Middle frontal gyrus (tissue), 1 donor: ENCODE data around the gene ZBTB7C.

Experiments used
- DNase-seq: peaks from one replicate; pipeline ENCODE4 v3.0.0-alpha.2; 2015; ENCODE audit warnings: low spot score; ENCODE audit errors: extremely low spot score

Gene ZBTB7C

GRCh38 chr18:48219037-48219809, 190.0 kb downstream of the ZBTB7C start:
- no peak for DNase-seq

DNA sequence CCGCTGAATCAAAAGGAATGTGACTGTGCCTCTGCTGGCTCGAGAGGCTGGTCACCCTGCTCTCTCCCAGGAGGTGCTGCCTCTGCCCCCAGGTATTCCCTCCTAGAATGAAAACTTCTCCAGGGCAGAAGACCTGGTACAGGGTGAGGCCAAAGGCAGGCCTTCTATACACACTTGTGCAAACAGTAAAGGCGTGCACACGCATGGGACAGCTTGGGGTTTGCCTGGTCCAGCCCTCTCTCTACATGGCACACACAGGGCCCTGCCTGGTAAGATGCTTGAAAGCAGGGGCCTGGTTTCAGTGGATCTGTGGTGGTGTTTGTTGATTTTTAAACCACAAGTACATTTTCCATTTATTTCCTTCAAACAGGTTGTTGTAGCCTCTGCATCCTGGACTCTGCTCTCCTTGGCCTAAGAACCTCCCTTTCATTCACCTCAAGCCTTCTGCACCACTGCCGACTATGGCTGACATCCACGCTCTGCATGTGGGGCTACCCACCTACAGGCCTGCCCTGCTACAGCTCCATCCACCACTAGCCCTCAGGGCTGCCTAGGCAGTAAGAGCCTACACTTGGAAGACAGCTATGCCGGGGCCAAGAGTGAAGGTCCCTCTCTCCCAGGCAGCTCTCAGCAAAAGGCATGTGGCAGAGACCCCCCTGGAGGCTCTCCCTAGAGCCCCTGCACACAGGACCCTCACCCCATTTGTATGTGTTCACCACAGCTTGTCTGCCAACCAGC, 190.7 kb downstream of the ZBTB7C start:
- DNase-seq: no peak

- no peak for DNase-seq
Observed at GRCh38 chr18:48217258-48218250, 191.6 kb downstream of the ZBTB7C start.

- no peak for DNase-seq
Observed at GRCh38 chr18:48216639-48217257, 192.4 kb downstream of the ZBTB7C start.

- no peak for DNase-seq
Observed at GRCh38 chr18:48215876-48216638, 193.1 kb downstream of the ZBTB7C start.

DNA sequence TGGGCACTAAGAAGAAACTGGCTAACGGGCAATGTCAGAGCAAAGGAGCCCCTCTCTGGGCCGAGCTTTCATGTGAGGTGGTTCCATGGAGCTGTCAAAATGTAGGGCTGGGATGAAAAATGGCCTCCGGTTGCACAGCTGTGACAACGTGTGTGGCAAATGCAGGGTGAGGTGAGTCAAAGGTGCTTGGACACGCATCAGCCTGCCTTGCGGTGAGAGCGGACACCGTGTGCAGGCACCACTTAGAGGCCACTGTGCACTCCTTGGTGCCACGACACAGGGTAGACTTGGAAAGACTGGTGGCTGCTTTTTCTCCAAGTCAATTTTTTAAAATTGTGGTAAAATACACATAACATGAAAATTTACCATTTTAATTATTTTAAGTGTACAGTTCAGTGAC, 195.4 kb downstream of the ZBTB7C start:
- no peak for DNase-seq

- no peak for DNase-seq
Observed at GRCh38 chr18:48208432-48209140, 200.6 kb downstream of the ZBTB7C start.

- DNase-seq: no peak
Observed at GRCh38 chr18:48207733-48208132, 201.4 kb downstream of the ZBTB7C start.

DNA sequence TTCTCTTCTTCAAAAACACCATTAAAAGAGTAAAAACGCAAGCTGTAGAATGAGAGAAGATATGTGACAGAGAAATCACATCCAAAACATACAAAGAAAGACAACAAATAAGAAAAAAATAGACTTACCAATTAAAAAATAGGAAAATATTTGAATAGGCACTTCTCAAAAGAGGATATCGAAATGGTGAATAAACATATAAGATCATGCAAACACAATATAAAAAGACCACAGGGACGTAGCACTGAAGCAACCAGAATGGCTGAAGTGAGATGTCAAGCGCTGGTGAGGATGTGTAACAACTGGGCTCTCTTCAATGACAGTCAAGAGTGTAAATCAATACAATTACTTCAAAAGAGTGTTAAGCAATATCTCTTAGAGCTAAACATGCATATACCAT, 202.3 kb downstream of the ZBTB7C start:
- no peak for DNase-seq

GRCh38 chr18:48203961-48204666, 205.1 kb downstream of the ZBTB7C start:
- no peak for DNase-seq

- DNase-seq: no peak
Observed at GRCh38 chr18:48203288-48203945, 205.8 kb downstream of the ZBTB7C start.

GRCh38 chr18:48202350-48203260, 206.6 kb downstream of the ZBTB7C start:
- DNase-seq: no peak

- DNase-seq: no peak
Observed at GRCh38 chr18:48202006-48202348, 207.2 kb downstream of the ZBTB7C start.

DNA sequence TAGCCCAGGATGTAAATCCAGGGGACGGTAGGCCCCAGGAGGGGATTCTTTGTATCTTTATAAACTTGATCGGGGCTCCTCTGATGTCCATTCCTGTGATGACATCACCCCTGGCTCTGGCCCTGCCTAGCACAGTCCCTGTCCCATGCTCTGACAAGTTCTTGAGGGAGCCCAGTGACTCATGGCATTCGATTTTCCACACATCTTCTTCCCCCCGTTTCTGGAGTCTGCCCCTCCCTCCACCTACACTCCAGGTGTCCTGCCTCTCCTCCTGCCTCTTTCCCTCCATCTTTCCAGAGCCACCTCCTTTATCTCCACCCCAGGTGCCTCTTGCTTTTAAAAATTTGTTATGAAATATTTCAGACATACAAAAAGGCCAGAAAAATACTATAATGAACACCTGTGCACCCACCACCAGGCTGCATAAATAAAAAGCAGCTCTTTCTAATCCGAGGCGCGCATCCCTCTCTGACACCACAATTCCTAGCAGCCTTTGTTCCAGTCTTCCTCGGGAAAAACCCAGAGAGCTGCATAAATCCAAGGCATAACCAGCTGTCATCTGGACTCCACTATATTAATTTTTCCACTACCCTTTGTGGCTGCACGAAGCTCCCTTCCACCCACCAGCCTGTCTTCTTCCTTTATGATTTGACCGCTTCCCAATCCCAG, 207.7 kb downstream of the ZBTB7C start:
- no peak for DNase-seq

- no peak for DNase-seq
Observed at GRCh38 chr18:48200631-48201336, 208.4 kb downstream of the ZBTB7C start.

GRCh38 chr18:48199399-48199798, 209.8 kb downstream of the ZBTB7C start:
- DNase-seq: no peak
